H1 (cell line): ENCODE measurements around the gene VPS52. TPM values are rescaled to one million over a fixed set of nuclear protein-coding genes. Genes with fewer than 3 reads are reported as not detected.

ENCODE experiments used
- CTCF ChIA-PET: fragments of 300-600 bp; sonication (Branson Sonifier 250); formaldehyde crosslinking; loops from one replicate; lab custom pipeline; 2021; ENCODE audit not compliant: partially characterized antibody; lab: Charles Lee
- POLR2A ChIA-PET: fragments of 300-600 bp; sonication (Branson Sonifier 250); formaldehyde crosslinking; loops from one replicate; lab custom pipeline; 2021; ENCODE audit warnings: inconsistent platforms; ENCODE audit not compliant: partially characterized antibody; lab: Charles Lee
- DNase-seq, 2 experiments: peaks; one replicate each; pipeline versions ENCODE4 v3.0.0 to v3.0.0-alpha.2; 2010 to 2022; ENCODE audit warnings: low spot score in 2 of 2, low read depth in 1 of 2, mixed read lengths in 1 of 2
- FAIRE-seq: peaks from 2 replicates; lab custom pipeline; 2011; peaks lifted over from hg19 to GRCh38; lab: Jason Lieb, UNC
- H2AFZ ChIP-seq: 2 replicates; pipeline ENCODE4 v1.8.1; 2012; ENCODE audit warnings: low read length, inconsistent platforms
- H2AK5ac ChIP-seq: 2 replicates; pipeline ENCODE4 v1.6.1; 2013; ENCODE audit warnings: low read depth, low read length
- H2BK120ac ChIP-seq: replicated peaks from 2 replicates; pipeline ENCODE3; 2013; ENCODE audit warnings: low read depth, low read length, inconsistent platforms
- H2BK12ac ChIP-seq: 2 replicates; pipeline ENCODE4 v1.6.1; 2013; ENCODE audit warnings: low read depth, low read length
- H2BK15ac ChIP-seq: 2 replicates; pipeline ENCODE4 v1.6.1; 2013; ENCODE audit warnings: low read length
- H2BK20ac ChIP-seq: 2 replicates; pipeline ENCODE4 v1.6.1; 2013; ENCODE audit warnings: low read length
- H2BK5ac ChIP-seq: 2 replicates; pipeline ENCODE4 v1.6.1; 2013; ENCODE audit warnings: low read depth, low read length
- H3K14ac ChIP-seq: 2 replicates; pipeline ENCODE4 v1.6.1; 2013; ENCODE audit warnings: inconsistent platforms; ENCODE audit not compliant: insufficient read length
- H3K18ac ChIP-seq: 2 replicates; pipeline ENCODE4 v1.6.1; 2013; ENCODE audit warnings: low read length; ENCODE audit errors: extremely low read depth
- H3K23ac ChIP-seq: 2 replicates; pipeline ENCODE4 v1.6.1; 2013; ENCODE audit warnings: inconsistent platforms; ENCODE audit not compliant: insufficient read length
- H3K23me2 ChIP-seq: 2 replicates; pipeline ENCODE4 v1.6.1; 2013; ENCODE audit warnings: low read depth, low read length
- H3K27ac ChIP-seq: 2 replicates; pipeline ENCODE4 v1.6.1; 2011; ENCODE audit warnings: low read depth, low read length, inconsistent platforms
- H3K27me3 ChIP-seq, 4 experiments: replicated peaks in 1 of 4; 1 replicate in 1 of 4; 2 replicates in 3 of 4; pipeline versions ENCODE4 v1.6.1 to v1.8.1; 2011 to 2013; ENCODE audit warnings: low read length in 3 of 4, mild to moderate bottlenecking in 3 of 4, inconsistent platforms in 2 of 4, mixed read lengths in 2 of 4, moderate library complexity in 1 of 4; ENCODE audit not compliant: control insufficient read depth in 3 of 4, insufficient read depth in 3 of 4; ENCODE audit errors: extremely low read depth in 1 of 4
- H3K36me3 ChIP-seq, 4 experiments: 2 replicates each; pipeline versions ENCODE4 v1.6.1 to v1.8.1; 2011 to 2013; ENCODE audit warnings: mild to moderate bottlenecking in 4 of 4, low read length in 3 of 4, moderate library complexity in 2 of 4, control low read depth in 1 of 4, inconsistent platforms in 1 of 4; ENCODE audit not compliant: insufficient read depth in 4 of 4, control insufficient read depth in 2 of 4
- H3K4ac ChIP-seq: replicated peaks from 2 replicates; pipeline ENCODE3; 2013; ENCODE audit warnings: low read length, low read depth, mixed read lengths, inconsistent platforms; ENCODE audit not compliant: insufficient read length
- H3K4me1 ChIP-seq, 4 experiments: replicated peaks in 1 of 4; 1 replicate in 1 of 4; 2 replicates in 3 of 4; pipeline versions ENCODE4 v1.6.1 to v1.8.1; 2011 to 2013; ENCODE audit warnings: low read length in 3 of 4, inconsistent platforms in 2 of 4, mixed read lengths in 1 of 4; ENCODE audit not compliant: insufficient read depth in 4 of 4, control insufficient read depth in 3 of 4
- H3K4me2 ChIP-seq, 2 experiments: 2 replicates each; pipeline versions ENCODE4 v1.6.1 to v1.8.1; 2011 to 2013; ENCODE audit warnings: low read depth in 2 of 2, low read length in 2 of 2, control low read depth in 1 of 2, inconsistent platforms in 1 of 2, mild to moderate bottlenecking in 1 of 2; ENCODE audit not compliant: insufficient read depth in 1 of 2
- H3K4me3 ChIP-seq, 4 experiments: fragments of 200-600, 300-600 bp in 1 of 4; sonication (generic), shearing (Covaris generic), sonication (Bioruptor Twin) in 1 of 4; 2 replicates each; pipeline versions ENCODE4 v1.5.1 to v1.8.1; 2011 to 2016; ENCODE audit warnings: low read length in 4 of 4, low read depth in 3 of 4, control low read depth in 2 of 4, inconsistent platforms in 2 of 4, mild to moderate bottlenecking in 2 of 4, mixed read lengths in 1 of 4, moderate library complexity in 1 of 4; ENCODE audit not compliant: insufficient read depth in 2 of 4; ENCODE audit errors: extremely low read depth in 1 of 4
- H3K56ac ChIP-seq: replicated peaks from 2 replicates; pipeline ENCODE3; 2013; ENCODE audit warnings: low read depth, mild to moderate bottlenecking, mixed read lengths, low read length, inconsistent platforms; ENCODE audit not compliant: insufficient read length
- H3K79me1 ChIP-seq: 2 replicates; pipeline ENCODE4 v1.6.1; 2013; ENCODE audit warnings: low read depth, low read length, control low read depth
- H3K79me2 ChIP-seq, 2 experiments: 2 replicates each; pipeline versions ENCODE4 v1.6.1 to v1.8.1; 2012 to 2013; ENCODE audit warnings: low read length in 2 of 2, mild to moderate bottlenecking in 2 of 2, inconsistent platforms in 1 of 2; ENCODE audit not compliant: insufficient read depth in 2 of 2, control insufficient read depth in 1 of 2
- H3K9ac ChIP-seq, 4 experiments: replicated peaks in 1 of 4; 1 replicate in 1 of 4; 2 replicates in 3 of 4; pipeline versions ENCODE4 v1.6.1 to v1.8.1; 2011 to 2013; ENCODE audit warnings: low read depth in 3 of 4, low read length in 3 of 4, control low read depth in 2 of 4, mild to moderate bottlenecking in 2 of 4, moderate library complexity in 2 of 4, inconsistent platforms in 1 of 4; ENCODE audit errors: extremely low read depth in 1 of 4
- H3K9me3 ChIP-seq, 2 experiments: 2 replicates each; pipeline versions ENCODE4 v1.6.1 to v1.8.1; 2012 to 2013; ENCODE audit warnings: mild to moderate bottlenecking in 2 of 2, moderate library complexity in 2 of 2, control low read depth in 1 of 2, inconsistent platforms in 1 of 2, low read depth in 1 of 2, low read length in 1 of 2, mixed read lengths in 1 of 2; ENCODE audit not compliant: insufficient read depth in 2 of 2
- H4K20me1 ChIP-seq, 2 experiments: replicated peaks in 1 of 2; 2 replicates each; pipeline versions ENCODE3 to v1.8.1; 2011 to 2013; ENCODE audit warnings: inconsistent platforms in 2 of 2, low read length in 2 of 2, mild to moderate bottlenecking in 1 of 2; ENCODE audit not compliant: insufficient read depth in 2 of 2, control insufficient read depth in 1 of 2
- H4K5ac ChIP-seq: 2 replicates; pipeline ENCODE4 v1.6.1; 2013; ENCODE audit warnings: low read length, low read depth, mixed read lengths, inconsistent platforms; ENCODE audit not compliant: insufficient read length
- H4K8ac ChIP-seq: 2 replicates; pipeline ENCODE4 v1.8.0; 2013; ENCODE audit warnings: mild to moderate bottlenecking, moderate library complexity, low read length, inconsistent platforms; ENCODE audit not compliant: insufficient read depth; ENCODE audit errors: extremely low read depth
- H4K91ac ChIP-seq: replicated peaks from 2 replicates; pipeline ENCODE3; 2013; ENCODE audit warnings: low read length, mixed read lengths, inconsistent platforms; ENCODE audit not compliant: insufficient read length
- KDM1A ChIP-seq: fragments of 200-600, 300-600 bp; sonication (generic); IDR thresholded peaks from 2 replicates; pipeline ENCODE4 v1.7.1; 2016; ENCODE audit warnings: mild to moderate bottlenecking, low read length, borderline replicate concordance
- RFX5 ChIP-seq: IDR thresholded peaks from 2 replicates; pipeline ENCODE4 v1.6.1; 2011; ENCODE audit warnings: low read depth, low read length, improper control_type of control experiment, borderline replicate concordance
- WGBS, 2 experiments: shearing (Covaris generic) in 1 of 2; methylation state at CpG; one replicate each; pipeline versions ENCODE4 v1.1.6 to v1.1.7; 2013 to 2015; ENCODE audit warnings: low lambda C conversion rate in 2 of 2, mixed read lengths in 2 of 2, inconsistent platforms in 1 of 2, low coverage in 1 of 2, missing lambda C conversion rate in 1 of 2; ENCODE audit not compliant: insufficient replicate concordance in 2 of 2, insufficient coverage in 1 of 2, insufficient read length in 1 of 2; ENCODE audit errors: extremely low coverage in 1 of 2, missing lambda C conversion rate in 1 of 2; 5-methylcytosine and 5-hydroxymethylcytosine counted together
- polyA plus RNA-seq, 7 experiments: library from polyadenylated mRNA; depleted of rRNA in 3 of 7; stranded (reverse) in 5 of 7; unstranded in 2 of 7; fragments of >200 nt in 5 of 7; fragments of 200-250 nt in 2 of 7; gene quantifications; 1 replicate in 5 of 7; 2 replicates in 1 of 7; 4 replicates in 1 of 7; pipeline versions ENCODE4 v1.2.1 to v1.2.3, GENCODE V29; 2011 to 2013; ENCODE audit warnings: missing spikeins in 2 of 7, mixed read lengths in 2 of 7
- total RNA-seq: library from RNA; stranded (reverse); fragmentation: NEBNext Ultra II Directional; extraction: Animal tissue kit (Norgen Biotek cat#: 25700); gene quantifications from 2 replicates; pipeline ENCODE4 v1.2.1, GENCODE V29; 2021

VPS52 gene
- total and polyA plus RNA-seq, 2 of the 8 experiments (the other 6 are each of a cell fraction or from before 2014, with no cell fraction given) = 36.5 to 86.3 TPM

DNA sequence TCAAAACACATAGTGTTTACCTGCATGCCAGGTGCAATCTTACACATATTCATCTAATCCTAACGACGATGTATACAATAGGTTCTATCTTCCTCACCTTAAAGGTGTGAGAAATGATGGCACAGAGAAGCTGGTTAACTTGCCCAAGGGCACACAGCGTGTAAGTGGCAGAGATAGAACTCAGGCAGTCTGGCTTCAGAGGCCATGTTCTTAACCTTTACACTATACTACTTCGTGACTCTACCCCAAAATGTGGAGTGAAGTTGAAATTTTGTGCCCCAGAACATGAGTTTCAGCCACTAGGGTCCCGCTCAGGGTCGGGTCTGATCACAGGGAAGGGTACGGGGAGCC, 584 bp downstream of the VPS52 start:
- Histone ChIP-seq H3K18ac (peak overlapping the region; percentile 56; the same call in 1 of the 2 replicates), H3K14ac (no peak overlapping the region), H2BK15ac (no peak overlapping the region), H3K23me2 (peaks cover 15% of the 10 kb centered on the region), H3K4me2 (peak overlapping the region; percentile 82 to 86), H3K4ac (peak overlapping the region; percentile 10), H2AK5ac (no peak overlapping the region), H3K4me1 (peaks cover 0 to 22% (median 8%) of the 10 kb centered on the region in 4 experiments; a peak in 6 of 7 replicates), H2BK5ac (peak overlapping the region; percentile 93), H4K8ac (peak overlapping the region; percentile 99; the same call in 1 of the 2 replicates), H3K27me3 (no peaks in the 10 kb centered on the region), H3K56ac (peak overlapping the region; percentile 87), H3K23ac (no peak overlapping the region), H2BK20ac (no peak overlapping the region), H3K79me1 (peaks cover 6% of the 10 kb centered on the region; the same call in 1 of the 2 replicates), H3K4me3 (peak overlapping the region; percentile 81 to 100 (median 100)), H2AFZ (peak overlapping the region; percentile 99), H3K27ac (peak overlapping the region; percentile 98), H3K79me2 (peaks cover 26 to 43% of the 10 kb centered on the region in 2 experiments), H3K9me3 (no peaks in the 10 kb centered on the region), H3K36me3 (peaks cover 25 to 60% (median 51%) of the 10 kb centered on the region in 4 experiments; a peak in 7 of 8 replicates), H3K9ac (peak overlapping the region; percentile 55 to 96 (median 90)), H4K91ac (peak overlapping the region; percentile 42), H2BK12ac (no peak overlapping the region; the same call in 1 of the 2 replicates), H4K5ac (peak overlapping the region; percentile 82), H4K20me1 (peaks cover 9 to 17% of the 10 kb centered on the region in 2 experiments), H2BK120ac (no peak overlapping the region)
- ChIA-PET POLR2A (interaction anchor here (0.9 to 5.4 kb wide), 37 partner anchors 8 to 378 kb away, joined by 3 to 88 read pairs (median 7); partner anchors contain the start of genes BRD2, CUTA, HSD17B8 and PFDN6), CTCF (interaction anchor here (0.6 to 4.3 kb wide), 7 partner anchors 9 to 114 kb away, joined by 3 to 15 read pairs (median 5); partner anchors contain the start of gene RGL2)
- TF ChIP-seq KDM1A (peak; percentile 95), RFX5 (no peak)
- DNase-seq (no peak), FAIRE-seq (no peak)
- WGBS, 2 experiments = 9% methylated on average over 7 of the region's 7 CpGs; no CpG with 5 or more reads in 1 of the 2 experiments
